NB4 (cell line): ENCODE results near the gene ARHGAP22.

Source experiments
- CTCF ChIP-seq: IDR thresholded peaks from one replicate; pipeline ENCODE4 v1.5.1; 2012; ENCODE audit warnings: low read depth, low read length
- POLR2A ChIP-seq: IDR thresholded peaks from 2 replicates; pipeline ENCODE4 v1.6.1; 2011; ENCODE audit warnings: mild to moderate bottlenecking; ENCODE audit not compliant: insufficient read length; ENCODE audit errors: extremely low read depth

DNA sequence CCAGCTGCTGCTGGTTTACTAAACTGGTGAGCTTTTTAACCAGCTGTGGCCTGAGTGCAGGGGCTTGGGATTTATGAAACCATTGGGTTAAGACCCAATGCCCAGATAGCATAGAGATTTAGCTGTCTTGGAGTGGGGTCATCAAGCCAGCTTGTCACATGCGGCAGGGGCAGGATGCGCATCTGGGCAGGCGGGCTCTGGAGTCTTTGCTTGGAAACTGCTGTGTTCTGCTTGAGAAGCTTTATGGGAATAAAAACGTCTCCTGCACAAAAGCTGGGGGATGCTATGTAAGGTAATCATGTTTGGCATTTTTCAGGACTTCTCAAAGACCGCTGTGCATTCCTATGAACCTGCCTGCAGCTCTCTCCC, 162.1 kb downstream of the ARHGAP22 start:
- TF ChIP-seq CTCF (no peak), POLR2A (no peak)
